Right ventricle myocardium superior (tissue), 1 donor: ENCODE results near the gene DLGAP1. TPM values are rescaled to one million over a fixed set of nuclear protein-coding genes. Genes with fewer than 3 reads are reported as not detected.

ENCODE experiments used
- ATAC-seq: fragments of 200-7000 bp; cut with Tn5 transposase; one replicate; pipeline ENCODE4 v1.9.1; 2020; ENCODE audit warnings: mild to moderate bottlenecking; ENCODE audit not compliant: poor library complexity
- DNase-seq: peaks from one replicate; pipeline ENCODE4 v3.0.0-alpha.2; 2020
- intact Hi-C: fragments of 100-400 bp; cut with DNase I; formaldehyde crosslinking; loops from one replicate; pipeline ENCODE4 v1.11.2; 2022
- total RNA-seq: library from RNA; stranded (reverse); fragmentation: NEBNext Ultra II Directional; extraction: Animal tissue kit (Norgen Biotek cat#: 25700); gene quantifications from one replicate; pipeline ENCODE4 v1.2.1, GENCODE V29; 2021
- donor health status: DM: no; HTN: yes; CAD: no; lungs with severe emphysema.

Gene DLGAP1
- total RNA-seq, 1 donor from 2014 or later = 0.08 TPM

GRCh38 chr18:3932276-3932675, 522.8 kb downstream of the DLGAP1 start:
- DNase-seq = no peak
- intact Hi-C loops = no loop called here
- ATAC-seq = no peak

GRCh38 chr18:3931542-3932112, 523.5 kb downstream of the DLGAP1 start:
- intact Hi-C loops = no loop called here
- ATAC-seq (no peak), DNase-seq (no peak)

- ATAC-seq = no peak
- intact Hi-C loops = no loop called here
- no peak for DNase-seq
Observed at GRCh38 chr18:3931013-3931315, 524.1 kb downstream of the DLGAP1 start.

DNA sequence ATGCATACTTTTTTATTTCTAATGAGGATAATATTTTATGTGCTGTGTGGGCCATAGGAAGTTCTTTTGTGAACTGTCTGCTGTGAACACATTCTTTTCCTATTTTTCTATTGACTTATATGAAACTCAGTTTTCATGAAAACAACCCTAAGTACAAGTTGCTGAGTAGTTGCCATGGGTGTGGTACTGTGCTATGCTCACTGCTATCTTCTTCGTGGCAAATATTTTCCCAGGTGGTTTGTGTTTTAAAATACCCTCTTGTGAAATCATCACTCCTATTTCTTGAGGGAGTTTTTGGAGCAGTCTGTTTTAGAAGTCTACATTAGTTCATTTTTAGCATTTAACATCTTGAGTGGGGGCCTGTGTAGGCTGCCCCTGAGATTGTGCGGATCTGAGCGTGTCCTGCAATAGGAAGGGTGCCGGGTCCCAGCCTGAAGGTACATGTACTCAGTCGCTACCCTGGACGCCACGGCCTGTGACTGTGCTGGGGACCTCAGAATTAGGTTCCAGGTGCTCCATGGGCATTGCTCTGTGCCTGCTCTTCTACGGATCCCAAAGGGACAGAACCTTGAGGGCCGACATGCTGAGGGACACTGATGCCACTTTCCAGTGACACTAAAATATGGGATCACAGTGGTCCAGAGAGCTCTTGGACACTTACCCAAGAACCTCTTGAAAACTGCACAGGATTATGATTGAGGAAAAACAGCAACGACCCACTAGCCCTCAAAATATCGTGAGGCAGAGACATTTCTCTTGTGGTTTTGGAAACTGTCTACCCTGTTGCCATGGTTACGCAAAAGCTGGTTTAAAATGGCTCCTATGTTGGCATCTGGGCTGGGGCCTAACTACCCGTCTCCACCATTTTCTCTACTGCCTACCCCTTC, 524.7 kb downstream of the DLGAP1 start:
- intact Hi-C loops = no loop called here
- ATAC-seq = no peak
- DNase-seq = no peak

DNA sequence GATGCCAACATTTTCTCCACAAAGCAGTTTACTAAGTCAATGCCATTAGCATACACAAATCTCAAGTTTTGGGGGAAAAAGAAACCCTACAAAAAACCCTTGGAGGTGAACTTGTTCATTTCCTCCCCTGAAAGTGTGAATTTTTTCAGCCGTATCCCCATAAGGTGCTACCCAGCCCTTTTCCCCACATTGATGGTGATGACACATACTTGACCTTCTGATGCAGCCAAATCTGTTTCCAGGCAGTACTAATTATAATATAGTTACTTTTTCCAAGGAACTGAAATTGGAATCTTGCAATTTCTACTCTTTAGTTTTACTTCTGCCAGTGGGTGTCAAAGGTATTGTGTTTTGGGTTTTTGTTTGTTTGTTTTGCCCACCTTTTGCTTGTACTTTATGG, 530.7 kb downstream of the DLGAP1 start:
- intact Hi-C loops = no loop called here
- ATAC-seq (no peak), DNase-seq (no peak)

GRCh38 chr18:3923750-3924149, 531.4 kb downstream of the DLGAP1 start:
- DNase-seq (no peak), ATAC-seq (no peak)
- intact Hi-C loops = no loop called here

DNA sequence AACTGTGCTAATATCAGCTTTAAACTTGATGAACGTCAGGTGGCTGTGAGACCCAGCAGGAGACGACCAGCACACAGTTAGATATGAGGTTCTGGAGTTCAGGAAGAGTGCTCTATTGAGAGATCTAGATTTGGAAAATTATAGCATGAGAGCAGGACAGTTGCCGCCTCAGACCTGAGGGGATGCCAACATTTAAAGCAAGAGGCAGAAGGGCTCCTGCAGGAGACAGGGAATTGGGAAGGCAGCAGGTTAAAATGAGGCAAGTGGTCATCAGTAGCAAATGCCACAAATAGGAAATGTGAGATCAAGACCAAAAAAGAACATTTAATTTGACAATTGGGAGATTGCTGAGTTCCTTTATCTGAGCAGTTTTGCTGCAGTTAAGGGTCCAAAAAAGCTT, 533.3 kb downstream of the DLGAP1 start:
- intact Hi-C loops = no loop called here
- no peak for DNase-seq
- no peak for ATAC-seq

- no peak for ATAC-seq
- no peak for DNase-seq
- intact Hi-C loops = no loop called here
Observed at GRCh38 chr18:3920832-3921231, 534.3 kb downstream of the DLGAP1 start.

DNA sequence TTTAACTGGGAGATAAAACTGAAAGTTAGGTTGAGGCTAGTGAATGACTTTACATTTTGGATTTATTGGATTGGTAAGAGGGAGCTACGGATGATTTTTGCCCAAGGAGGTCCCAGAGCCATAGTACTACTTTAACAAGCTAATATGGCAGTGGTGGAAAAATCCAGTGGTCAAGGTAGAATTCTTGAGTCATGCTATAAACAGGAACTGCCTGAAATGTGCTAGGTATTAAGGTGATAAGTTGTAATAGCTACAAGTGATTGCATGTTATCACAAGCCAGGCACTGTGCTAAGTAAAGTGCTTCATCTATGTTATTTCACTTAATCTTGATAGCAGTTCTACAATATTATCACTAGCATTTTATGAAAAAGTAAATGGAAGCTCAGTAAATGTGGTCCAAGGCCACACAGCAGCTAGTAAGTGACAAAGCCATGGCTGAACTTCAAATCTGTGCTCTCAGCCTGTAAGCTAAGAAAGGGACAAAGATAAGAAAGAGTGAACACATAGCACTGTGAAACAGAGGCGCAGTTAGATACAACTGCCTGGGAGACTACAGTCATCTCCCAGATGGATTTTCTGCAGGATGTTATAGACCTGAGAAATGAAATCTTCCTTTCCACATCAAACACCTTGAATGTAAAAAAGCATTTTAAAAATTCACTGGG, 535.6 kb downstream of the DLGAP1 start:
- intact Hi-C loops = loop anchor here (5.0 kb wide), 1 partner anchor 48 kb away; no protein-coding TSS in a partner anchor
- no peak for DNase-seq
- ATAC-seq = peak; percentile 82

GRCh38 chr18:3916082-3916481, 539.0 kb downstream of the DLGAP1 start:
- ATAC-seq = peak; percentile 45
- intact Hi-C loops = loop anchor here (5.0 kb wide), 1 partner anchor 51 kb away; no protein-coding TSS in a partner anchor
- DNase-seq = no peak

- intact Hi-C loops = loop anchor here (5.0 kb wide), 1 partner anchor 52 kb away; no protein-coding TSS in a partner anchor
- ATAC-seq (no peak), DNase-seq (no peak)
Observed at GRCh38 chr18:3914833-3915610, 540.1 kb downstream of the DLGAP1 start.

GRCh38 chr18:3914109-3914508, 541.0 kb downstream of the DLGAP1 start:
- ATAC-seq = no peak
- no peak for DNase-seq
- intact Hi-C loops = no loop called here

- DNase-seq = no peak
- ATAC-seq = peak; percentile 54
- intact Hi-C loops = no loop called here
Observed at GRCh38 chr18:3912705-3913104, 542.4 kb downstream of the DLGAP1 start.

GRCh38 chr18:3911413-3911812, 543.7 kb downstream of the DLGAP1 start:
- intact Hi-C loops = no loop called here
- DNase-seq = no peak
- no peak for ATAC-seq

- DNase-seq (no peak), ATAC-seq (no peak)
- intact Hi-C loops = no loop called here
Observed at GRCh38 chr18:3910512-3910911, 544.6 kb downstream of the DLGAP1 start.

GRCh38 chr18:3907955-3908354, 547.2 kb downstream of the DLGAP1 start:
- intact Hi-C loops = no loop called here
- ATAC-seq (peak; percentile 75), DNase-seq (no peak)

- ATAC-seq = no peak
- intact Hi-C loops = no loop called here
- DNase-seq = no peak
Observed at GRCh38 chr18:3906116-3906750, 548.9 kb downstream of the DLGAP1 start.

GRCh38 chr18:3903337-3903736, 551.8 kb downstream of the DLGAP1 start:
- DNase-seq (no peak), ATAC-seq (no peak)
- intact Hi-C loops = no loop called here

GRCh38 chr18:3902676-3903075, 552.4 kb downstream of the DLGAP1 start:
- ATAC-seq = no peak

More at GRCh38 chr18:3902676-3903075, 552.4 kb downstream of the DLGAP1 start:
- no peak for DNase-seq
- intact Hi-C loops = no loop called here
